Sigmoid colon (tissue), 7 donors: ENCODE results near the gene WNT3. TPM values are rescaled to one million over a fixed set of nuclear protein-coding genes. Genes with fewer than 3 reads are reported as not detected.

Source experiments
- DNase-seq: peaks from one replicate; pipeline ENCODE4 v3.0.0-alpha.2; 2019
- H3K27ac ChIP-seq, 4 donors: fragments of 200-600 bp; sonication (generic); one replicate each; pipeline ENCODE4 v1.5.1; 2016 to 2019; ENCODE audit warnings: mild to moderate bottlenecking in 1 of 4
- H3K27me3 ChIP-seq, 3 donors: fragments of 200-600 bp; sonication (generic); one replicate each; pipeline ENCODE4 v1.5.1; 2019; ENCODE audit warnings: mild to moderate bottlenecking in 1 of 3
- H3K36me3 ChIP-seq, 4 donors: fragments of 200-600 bp; sonication (generic); one replicate each; pipeline ENCODE4 v1.5.1; 2016 to 2019
- H3K4me1 ChIP-seq, 4 donors: fragments of 200-600 bp; sonication (generic); one replicate each; pipeline ENCODE4 v1.5.1; 2017 to 2019
- H3K4me3 ChIP-seq, 4 donors: fragments of 200-600 bp; sonication (generic); one replicate each; pipeline ENCODE4 v1.5.1; 2017 to 2019; ENCODE audit warnings: mild to moderate bottlenecking in 2 of 4, moderate library complexity in 1 of 4
- H3K9me3 ChIP-seq, 4 donors: fragments of 200-600 bp in 3 of 4; sonication (generic) in 3 of 4; one replicate each; pipeline versions ENCODE4 v1.5.1 to v1.6.1; 2013 to 2019
- CTCF ChIP-seq, 4 experiments: fragments of 450-650 bp in 3 of 4; fragments of 200-600 bp in 1 of 4; IDR thresholded peaks; one replicate each; pipeline ENCODE4 v1.5.1; 2016 to 2019; ENCODE audit warnings: antibody characterized with exemption in 4 of 4, mild to moderate bottlenecking in 3 of 4, moderate library complexity in 2 of 4
- EP300 ChIP-seq, 4 donors: sonication (generic); formaldehyde crosslinking; IDR thresholded peaks; one replicate each; pipeline ENCODE4 v1.6.1; 2017; ENCODE audit warnings: antibody characterized with exemption in 4 of 4
- POLR2A ChIP-seq, 2 donors: fragments of 450-650 bp; IDR thresholded peaks; one replicate each; pipeline ENCODE4 v1.6.1; 2016; ENCODE audit warnings: antibody characterized with exemption in 2 of 2, mild to moderate bottlenecking in 2 of 2, moderate library complexity in 2 of 2
- POLR2AphosphoS5 ChIP-seq, 4 donors: sonication (generic); formaldehyde crosslinking; IDR thresholded peaks; one replicate each; pipeline ENCODE4 v1.6.1; 2017; ENCODE audit warnings: antibody characterized with exemption in 4 of 4
- WGBS, 2 donors: extraction: QIAGEN DNeasy Blood & Tissue Kit; methylation state at CpG; one replicate each; pipeline ENCODE4 v1.1.7; 2013; 5-methylcytosine and 5-hydroxymethylcytosine counted together
- intact Hi-C: fragments of 100-400 bp; cut with DNase I; formaldehyde crosslinking; loops from one replicate; pipeline ENCODE4 v1.15.1; 2023
- polyA plus RNA-seq, 3 donors: library from polyadenylated mRNA; stranded (reverse); fragments of 200-250 nt; gene quantifications; one replicate each; pipeline ENCODE4 v1.2.3, GENCODE V29; 2013
- total RNA-seq, 4 donors: library from RNA; depleted of rRNA; stranded (reverse); fragments of >200 nt; gene quantifications; one replicate each; pipeline ENCODE4 v1.1.0, GENCODE V29; 2016
- donor health status: healthy with polysubstance abuse.
- donor health status: Bipolar disorder and iron deficiency.
- donor health status: healthy.

Gene WNT3
- total and polyA plus RNA-seq, 7 donors, result under 0.01 to 0.71 (median 0.52) TPM; not detected in 1

GRCh38 chr17:46862949-46863348 is 44.5 kb upstream of the WNT3 start:
- H3K27me3 ChIP-seq, result peaks cover 0 to 39% (median 0%) of the 10 kb centered on the region in 3 donors
- no peaks in the 10 kb centered on the region for H3K4me1 ChIP-seq
- intact Hi-C loops, result no loop called here
- TF ChIP-seq POLR2AphosphoS5 (IDR thresholded peaks at IDR 0.05), result no peak
- no peak for TF ChIP-seq POLR2A (IDR thresholded peaks at IDR 0.05)
- no peak for TF ChIP-seq CTCF (IDR thresholded peaks at IDR 0.05)
- TF ChIP-seq EP300 (IDR thresholded peaks at IDR 0.05), result no peak
- DNase-seq, result no peak
- no peaks in the 10 kb centered on the region for H3K36me3 ChIP-seq
- H3K27ac ChIP-seq, result no peak overlapping the region
- H3K9me3 ChIP-seq, result no peaks in the 10 kb centered on the region
- WGBS, 2 donors, result 26 to 54% methylated on average over 13 of the region's 13 CpGs
- H3K4me3 ChIP-seq, result no peak overlapping the region

- intact Hi-C loops, result no loop called here
- no peak overlapping the region for H3K4me3 ChIP-seq
- H3K27ac ChIP-seq, result no peak overlapping the region
- WGBS, 2 donors, result 81 to 86% methylated on average over 5 of the region's 5 CpGs
- TF ChIP-seq CTCF (IDR thresholded peaks at IDR 0.05), result no peak
- no peak for TF ChIP-seq POLR2AphosphoS5 (IDR thresholded peaks at IDR 0.05)
- no peak for TF ChIP-seq EP300 (IDR thresholded peaks at IDR 0.05)
- no peak for TF ChIP-seq POLR2A (IDR thresholded peaks at IDR 0.05)
- DNase-seq, result no peak
- H3K9me3 ChIP-seq, result no peaks in the 10 kb centered on the region
- H3K27me3 ChIP-seq, result peaks cover 0 to 37% (median 0%) of the 10 kb centered on the region in 3 donors
- no peaks in the 10 kb centered on the region for H3K36me3 ChIP-seq
- H3K4me1 ChIP-seq, result no peaks in the 10 kb centered on the region
These were observed 41.5 kb upstream of the WNT3 start for GRCh38 chr17:46859996-46860395.

- Histone ChIP-seq H3K36me3 (no peaks in the 10 kb centered on the region), H3K9me3 (no peaks in the 10 kb centered on the region), H3K4me1 (no peaks in the 10 kb centered on the region), H3K27ac (no peak overlapping the region), H3K4me3 (no peak overlapping the region), H3K27me3 (peaks cover 4 to 39% (median 5%) of the 10 kb centered on the region in 3 donors)
- intact Hi-C loops, result no loop called here
- 97 to 98% methylated on average over 1 of the region's 1 CpG for WGBS, 2 donors
- no peak for DNase-seq
- TF ChIP-seq CTCF (IDR thresholded peaks at IDR 0.05) (no peak), POLR2AphosphoS5 (IDR thresholded peaks at IDR 0.05) (no peak), POLR2A (IDR thresholded peaks at IDR 0.05) (no peak), EP300 (IDR thresholded peaks at IDR 0.05) (no peak)
These were observed 39.1 kb upstream of the WNT3 start for GRCh38 chr17:46857600-46857999.

- peaks cover 16 to 56% (median 29%) of the 10 kb centered on the region in 3 donors for H3K27me3 ChIP-seq
- WGBS, 2 donors, result 80 to 82% methylated on average over 4 of the region's 4 CpGs
These were observed 36.5 kb upstream of the WNT3 start for GRCh38 chr17:46854948-46855347.

More at GRCh38 chr17:46854948-46855347, 36.5 kb upstream of the WNT3 start:
- intact Hi-C loops, result no loop called here
- H3K36me3 ChIP-seq, result no peaks in the 10 kb centered on the region
- no peak overlapping the region for H3K4me3 ChIP-seq
- H3K9me3 ChIP-seq, result no peaks in the 10 kb centered on the region
- no peak for DNase-seq
- peaks cover 0 to 14% (median 14%) of the 10 kb centered on the region in 4 donors for H3K4me1 ChIP-seq
- TF ChIP-seq CTCF (IDR thresholded peaks at IDR 0.05) (no peak), EP300 (IDR thresholded peaks at IDR 0.05) (no peak), POLR2A (IDR thresholded peaks at IDR 0.05) (no peak), POLR2AphosphoS5 (IDR thresholded peaks at IDR 0.05) (no peak)
- H3K27ac ChIP-seq, result no peak overlapping the region
